K562 (cell line): Measurements from ENCODE around the gene RGL2. TPM values are rescaled to one million over a fixed set of nuclear protein-coding genes. Genes with fewer than 3 reads are reported as not detected.

Source experiments
- CBFA2T3 ChIP-seq: fragments of 450-650 bp; IDR thresholded peaks from 2 replicates; pipeline ENCODE4 v1.6.1; 2017
- HDAC3 ChIP-seq: fragments of 450-650 bp; IDR thresholded peaks from 2 replicates; pipeline ENCODE4 v1.6.1; 2018; ENCODE audit warnings: borderline replicate concordance, mild to moderate bottlenecking, moderate library complexity; ENCODE audit not compliant: partially characterized antibody
- MCM2 ChIP-seq: fragments of 450-650 bp; IDR thresholded peaks from 2 replicates; pipeline ENCODE4 v1.6.1; 2017; ENCODE audit warnings: low read depth, mild to moderate bottlenecking
- MCM7 ChIP-seq, 2 experiments: fragments of 450-650 bp; IDR thresholded peaks; 2 replicates each; pipeline ENCODE4 v1.6.1; 2016 to 2018
- MEIS2 ChIP-seq: fragments of 450-650 bp; IDR thresholded peaks from 2 replicates; pipeline ENCODE4 v1.6.1; 2014; ENCODE audit warnings: mild to moderate bottlenecking; ENCODE audit not compliant: partially characterized antibody
- MTF1 ChIP-seq: fragments of 250-450 bp; sonication (Bioruptor Pico); IDR thresholded peaks from 2 replicates; pipeline ENCODE4 v1.9.0; 2021; ENCODE audit warnings: moderate library complexity, mild to moderate bottlenecking, inconsistent platforms, borderline replicate concordance
- MYBL2 ChIP-seq, 2 experiments: fragments of 450-650 bp in 1 of 2; sonication (generic) in 1 of 2; formaldehyde crosslinking in 1 of 2; IDR thresholded peaks; 2 replicates each; pipeline versions ENCODE4 v1.6.1 to v1.8.1; 2017 to 2022; ENCODE audit warnings: borderline replicate concordance in 1 of 2, inconsistent platforms in 1 of 2, low read depth in 1 of 2, mild to moderate bottlenecking in 1 of 2, missing genetic modification reagents in 1 of 2, moderate library complexity in 1 of 2
- NCOR1 ChIP-seq: fragments of 450-650 bp; IDR thresholded peaks from 2 replicates; pipeline ENCODE4 v1.6.1; 2016; ENCODE audit warnings: mild to moderate bottlenecking, moderate library complexity
- POLR3G ChIP-seq: IDR thresholded peaks from 2 replicates; pipeline ENCODE4 v1.6.1; 2011; ENCODE audit not compliant: insufficient read length, insufficient replicate concordance; ENCODE audit errors: extremely low read depth
- PTRF ChIP-seq: fragments of 450-650 bp; IDR thresholded peaks from 2 replicates; pipeline ENCODE4 v1.6.1; 2016; ENCODE audit warnings: mild to moderate bottlenecking, missing genetic modification characterization, missing compliant biosample characterization
- RAD51 ChIP-seq: fragments of 450-650 bp; IDR thresholded peaks from 2 replicates; pipeline ENCODE4 v1.7.1; 2016; ENCODE audit warnings: low read depth, mild to moderate bottlenecking, borderline replicate concordance
- SMARCB1 ChIP-seq: IDR thresholded peaks from 2 replicates; pipeline ENCODE4 v1.6.1; 2011; ENCODE audit warnings: improper control_type of control experiment, low read depth; ENCODE audit not compliant: insufficient read length
- THRB ChIP-seq: fragments of 450-650 bp; formaldehyde crosslinking; conservative IDR thresholded peaks from 2 replicates; pipeline ENCODE4 v1.4.0; 2022; ENCODE audit warnings: mild to moderate bottlenecking, missing genetic modification characterization
- TOE1 ChIP-seq, 2 experiments: fragments of 450-650 bp in 1 of 2; sonication (generic) in 1 of 2; formaldehyde crosslinking in 1 of 2; IDR thresholded peaks; 2 replicates each; pipeline versions ENCODE4 v1.7.1 to v1.8.0; 2016 to 2022; ENCODE audit warnings: borderline replicate concordance in 2 of 2, mild to moderate bottlenecking in 2 of 2, antibody characterized with exemption in 1 of 2, inconsistent platforms in 1 of 2, low read depth in 1 of 2, missing genetic modification reagents in 1 of 2, moderate library complexity in 1 of 2
- ZNF146 ChIP-seq: IDR thresholded peaks from one replicate; pipeline ENCODE4 v1.6.1; 2018; ENCODE audit warnings: missing compliant biosample characterization; ENCODE audit not compliant: unreplicated experiment
- ZNF165 ChIP-seq: fragments of 250-450 bp; sonication (Bioruptor Pico); IDR thresholded peaks from 2 replicates; pipeline ENCODE4 v1.4.0; 2020; ENCODE audit warnings: borderline replicate concordance
- ZNF324 ChIP-seq: fragments of 250-450 bp; sonication (Bioruptor Pico); IDR thresholded peaks from 2 replicates; pipeline ENCODE4 v1.4.0; 2020; ENCODE audit warnings: mild to moderate bottlenecking
- polyA plus RNA-seq, 8 experiments: library from polyadenylated mRNA; depleted of rRNA in 4 of 8; stranded (reverse) in 5 of 8; unstranded in 3 of 8; fragments of >200 nt; fragmentation: Nextera tagmentation in 2 of 8; fragmentation: Illumina TruSeq in 1 of 8; extraction: Ambion mirVana in 2 of 8; extraction: Trizol in 1 of 8; gene quantifications; 2 replicates each; pipeline versions ENCODE4 v1.2.1 to v1.2.3, GENCODE V29; 2011 to 2014; ENCODE audit warnings: inconsistent platforms in 1 of 8, missing spikeins in 1 of 8
- total RNA-seq, 7 experiments: library from RNA; depleted of rRNA in 6 of 7; stranded (reverse); fragments of >200 nt in 6 of 7; fragmentation: Illumina TruSeq in 2 of 7; extraction: Trizol in 2 of 7; gene quantifications; 2 replicates each; pipeline versions ENCODE4 v1.2.1 to v1.2.3, GENCODE V29; 2011 to 2021; ENCODE audit warnings: low replicate concordance in 1 of 7
- TF ChIP-seq, protein P1 (sequence below), 3 experiments: fragments of 200-800 bp in 1 of 3; fragments of 250-450 bp in 1 of 3; fragments of 450-650 bp in 1 of 3; sonication (Bioruptor Pico) in 1 of 3; sonication (Bioruptor generic) in 1 of 3; formaldehyde crosslinking in 1 of 3; IDR thresholded peaks; 2 replicates each; pipeline versions ENCODE4 v1.6.1 to v1.8.0; 2016 to 2022; ENCODE audit warnings: mild to moderate bottlenecking in 2 of 3, missing genetic modification characterization in 2 of 3, missing compliant biosample characterization in 1 of 3, moderate library complexity in 1 of 3
- TF ChIP-seq, protein P2 (sequence below): sonication (generic); formaldehyde crosslinking; IDR thresholded peaks from 2 replicates; pipeline ENCODE4 v1.8.0; 2022; ENCODE audit warnings: mild to moderate bottlenecking, missing genetic modification reagents
- TF ChIP-seq, protein P3 (sequence below): sonication (generic); formaldehyde crosslinking; IDR thresholded peaks from 2 replicates; pipeline ENCODE4 v1.5.0; 2020; ENCODE audit warnings: missing genetic modification reagents

RGL2 gene
- total and polyA plus RNA-seq, 9 of the 15 experiments (the other 6 are each of a cell fraction or from before 2014, with no cell fraction given): 1.8 to 57.1 (median 19.5) TPM

DNA sequence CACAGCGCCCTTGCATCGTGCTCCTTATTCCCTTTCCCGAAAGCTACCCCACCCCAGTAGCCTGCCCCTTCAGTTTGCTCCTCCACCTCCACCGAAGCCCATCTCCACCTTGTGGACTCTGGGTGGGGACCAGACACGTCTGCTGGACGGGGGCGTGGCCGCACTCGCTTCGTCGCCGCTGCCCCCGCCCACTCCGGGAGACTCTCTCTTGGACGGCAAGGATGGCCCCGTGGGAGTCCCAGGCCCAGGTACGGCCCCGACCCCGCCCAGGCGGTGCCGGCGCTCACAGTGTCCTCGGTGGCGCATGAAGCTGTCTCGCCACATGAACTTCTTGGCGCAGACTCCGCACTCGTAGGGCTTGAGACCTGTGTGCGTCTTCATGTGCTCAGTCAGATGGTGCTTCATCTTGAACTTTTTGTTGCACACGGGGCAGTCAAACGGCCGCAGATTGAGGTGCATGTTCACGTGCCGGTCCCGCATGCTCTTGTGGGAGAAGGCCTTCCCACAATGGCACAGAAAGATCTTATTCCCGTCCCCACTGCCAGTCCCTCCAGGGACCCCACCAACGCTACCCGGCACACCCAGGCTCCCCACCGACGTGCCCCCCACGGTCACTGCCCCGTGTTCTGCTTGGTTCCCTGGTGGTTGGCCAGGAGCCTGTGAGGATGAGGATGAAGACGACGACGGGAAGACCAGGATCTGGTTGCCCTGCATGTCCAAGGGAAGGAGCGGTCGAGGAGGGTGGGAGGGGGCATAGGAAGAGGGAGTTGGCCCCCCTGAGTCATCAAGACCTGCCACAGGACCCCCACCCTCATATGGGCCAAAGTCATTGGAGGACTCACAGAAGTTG, 16.4 kb upstream of the RGL2 start (continued):
- TF ChIP-seq, protein P1, sequence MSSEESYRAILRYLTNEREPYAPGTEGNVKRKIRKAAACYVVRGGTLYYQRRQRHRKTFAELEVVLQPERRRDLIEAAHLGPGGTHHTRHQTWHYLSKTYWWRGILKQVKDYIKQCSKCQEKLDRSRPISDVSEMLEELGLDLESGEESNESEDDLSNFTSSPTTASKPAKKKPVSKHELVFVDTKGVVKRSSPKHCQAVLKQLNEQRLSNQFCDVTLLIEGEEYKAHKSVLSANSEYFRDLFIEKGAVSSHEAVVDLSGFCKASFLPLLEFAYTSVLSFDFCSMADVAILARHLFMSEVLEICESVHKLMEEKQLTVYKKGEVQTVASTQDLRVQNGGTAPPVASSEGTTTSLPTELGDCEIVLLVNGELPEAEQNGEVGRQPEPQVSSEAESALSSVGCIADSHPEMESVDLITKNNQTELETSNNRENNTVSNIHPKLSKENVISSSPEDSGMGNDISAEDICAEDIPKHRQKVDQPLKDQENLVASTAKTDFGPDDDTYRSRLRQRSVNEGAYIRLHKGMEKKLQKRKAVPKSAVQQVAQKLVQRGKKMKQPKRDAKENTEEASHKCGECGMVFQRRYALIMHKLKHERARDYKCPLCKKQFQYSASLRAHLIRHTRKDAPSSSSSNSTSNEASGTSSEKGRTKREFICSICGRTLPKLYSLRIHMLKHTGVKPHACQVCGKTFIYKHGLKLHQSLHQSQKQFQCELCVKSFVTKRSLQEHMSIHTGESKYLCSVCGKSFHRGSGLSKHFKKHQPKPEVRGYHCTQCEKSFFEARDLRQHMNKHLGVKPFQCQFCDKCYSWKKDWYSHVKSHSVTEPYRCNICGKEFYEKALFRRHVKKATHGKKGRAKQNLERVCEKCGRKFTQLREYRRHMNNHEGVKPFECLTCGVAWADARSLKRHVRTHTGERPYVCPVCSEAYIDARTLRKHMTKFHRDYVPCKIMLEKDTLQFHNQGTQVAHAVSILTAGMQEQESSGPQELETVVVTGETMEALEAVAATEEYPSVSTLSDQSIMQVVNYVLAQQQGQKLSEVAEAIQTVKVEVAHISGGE (CRISPR knock-in tag; IDR thresholded peaks at IDR 0.05): no peak
- TF ChIP-seq THRB (CRISPR knock-in tag) (no peak), MYBL2 (IDR thresholded peaks at IDR 0.05; ENCODE audit: low read depth) (no peak), MYBL2 (CRISPR knock-in tag; IDR thresholded peaks at IDR 0.05; ENCODE audit: borderline replicate concordance) (no peak), POLR3G (no peak), SMARCB1 (no peak), MTF1 (CRISPR knock-in tag) (no peak), NCOR1 (peak; percentile 3; the same call in 1 of the 2 replicates), RAD51 (no peak), ZNF146 (CRISPR knock-in tag) (no peak), MEIS2 (no peak), ZNF324 (CRISPR knock-in tag) (peak; percentile 74; the same call in 1 of the 2 replicates), TOE1 (IDR thresholded peaks at IDR 0.05; ENCODE audit: borderline replicate concordance) (no peak), TOE1 (CRISPR knock-in tag; IDR thresholded peaks at IDR 0.05; ENCODE audit: borderline replicate concordance, low read depth) (no peak), PTRF (tag) (no peak), HDAC3 (no peak), ZNF165 (CRISPR knock-in tag) (peak; percentile 34; the same call in 1 of the 2 replicates), CBFA2T3 (no peak), MCM7 (IDR thresholded peaks at IDR 0.05) (no peak), MCM2 (no peak)
- TF ChIP-seq, protein P2, sequence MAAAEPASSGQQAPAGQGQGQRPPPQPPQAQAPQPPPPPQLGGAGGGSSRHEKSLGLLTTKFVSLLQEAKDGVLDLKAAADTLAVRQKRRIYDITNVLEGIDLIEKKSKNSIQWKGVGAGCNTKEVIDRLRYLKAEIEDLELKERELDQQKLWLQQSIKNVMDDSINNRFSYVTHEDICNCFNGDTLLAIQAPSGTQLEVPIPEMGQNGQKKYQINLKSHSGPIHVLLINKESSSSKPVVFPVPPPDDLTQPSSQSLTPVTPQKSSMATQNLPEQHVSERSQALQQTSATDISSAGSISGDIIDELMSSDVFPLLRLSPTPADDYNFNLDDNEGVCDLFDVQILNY (CRISPR knock-in tag): 0 out of 2 replicates have a peak, but pooled peaks have one; percentile 55
- TF ChIP-seq, protein P3, sequence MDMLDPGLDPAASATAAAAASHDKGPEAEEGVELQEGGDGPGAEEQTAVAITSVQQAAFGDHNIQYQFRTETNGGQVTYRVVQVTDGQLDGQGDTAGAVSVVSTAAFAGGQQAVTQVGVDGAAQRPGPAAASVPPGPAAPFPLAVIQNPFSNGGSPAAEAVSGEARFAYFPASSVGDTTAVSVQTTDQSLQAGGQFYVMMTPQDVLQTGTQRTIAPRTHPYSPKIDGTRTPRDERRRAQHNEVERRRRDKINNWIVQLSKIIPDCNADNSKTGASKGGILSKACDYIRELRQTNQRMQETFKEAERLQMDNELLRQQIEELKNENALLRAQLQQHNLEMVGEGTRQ (CRISPR knock-in tag): no peak
